ENCODE measurements around the gene SYCP3. TPM values are rescaled to one million over a fixed set of nuclear protein-coding genes. Genes with fewer than 3 reads are reported as not detected.

SYCP3 gene
- total and polyA plus RNA-seq, 12 donors = 0.07 to 0.22 (median 0.18) TPM; not detected in 9

GRCh38 chr12:101749657-101750056 lies 10.4 kb upstream of the SYCP3 start:
- intact Hi-C loops (cut with DNase I) = loop anchor here in 4 of 10 donors (10.0 kb wide), 4 partner anchors 75 to 335 kb away; no protein-coding TSS in a partner anchor
- DNase-seq (no peak), ATAC-seq (peak in 2 of 8 donors; percentile 22 to 41)
- Histone ChIP-seq H3K4me3 (no peak overlapping the region), H3K36me3 (peaks cover 0 to 100% (median 45%) of the 10 kb centered on the region in 9 donors), H3K27me3 (no peaks in the 10 kb centered on the region), H3K4me1 (no peaks in the 10 kb centered on the region), H3K27ac (no peak overlapping the region), H3K9me3 (no peaks in the 10 kb centered on the region)
- no peak for TF ChIP-seq CTCF (IDR thresholded peaks at IDR 0.05)
- WGBS, 2 donors = 86 to 87% methylated on average over 4 of the region's 4 CpGs

DNA sequence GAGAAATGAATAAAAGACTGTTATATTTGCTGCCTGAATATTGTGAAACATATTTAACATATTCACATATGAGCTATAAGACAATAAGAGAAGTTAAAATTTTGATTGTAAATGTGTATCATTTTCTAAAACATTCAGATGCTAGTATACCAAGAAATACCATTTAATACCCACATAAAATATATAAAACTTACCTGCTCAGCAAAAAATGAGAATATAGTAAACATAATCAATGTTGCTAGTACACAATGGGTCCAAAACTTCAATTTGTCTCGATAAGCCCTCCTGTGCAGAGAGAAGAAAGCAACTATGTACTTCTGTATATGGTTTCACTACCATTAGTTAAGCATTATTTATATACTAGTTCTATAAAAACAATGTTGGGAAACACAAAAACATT lies 9.6 kb upstream of the SYCP3 start:
- H3K27me3 ChIP-seq = no peaks in the 10 kb centered on the region
- no peak overlapping the region for H3K4me3 ChIP-seq
- no peak for TF ChIP-seq CTCF (IDR thresholded peaks at IDR 0.05)
- intact Hi-C loops (cut with DNase I) = loop anchor here in 1 of 10 donors (10.0 kb wide), 1 partner anchor 334 kb away; no protein-coding TSS in a partner anchor
- no peaks in the 10 kb centered on the region for H3K9me3 ChIP-seq
- ATAC-seq (no peak), DNase-seq (no peak)
- peaks cover 0 to 100% (median 47%) of the 10 kb centered on the region in 9 donors for H3K36me3 ChIP-seq
- WGBS, 2 donors = 95 to 97% methylated on average over 1 of the region's 1 CpG
- no peak overlapping the region for H3K27ac ChIP-seq
- peaks cover 0 to 2% (median 0%) of the 10 kb centered on the region in 9 donors for H3K4me1 ChIP-seq

GRCh38 chr12:101747697-101748096 lies 8.4 kb upstream of the SYCP3 start:
- peaks cover 0 to 100% (median 43%) of the 10 kb centered on the region in 9 donors for H3K36me3 ChIP-seq
- 83 to 88% methylated on average over 1 of the region's 1 CpG for WGBS, 2 donors
- no peak for TF ChIP-seq CTCF (IDR thresholded peaks at IDR 0.05)
- ATAC-seq (peak in 1 of 8 donors; percentile 46), DNase-seq (no peak)
- no peak overlapping the region for H3K4me3 ChIP-seq
- H3K27ac ChIP-seq = no peak overlapping the region
- H3K27me3 ChIP-seq = no peaks in the 10 kb centered on the region
- H3K4me1 ChIP-seq = peaks cover 0 to 2% (median 0%) of the 10 kb centered on the region in 9 donors
- intact Hi-C loops (cut with DNase I) = loop anchor here in 1 of 10 donors (10.0 kb wide), 1 partner anchor 333 kb away; no protein-coding TSS in a partner anchor
- no peaks in the 10 kb centered on the region for H3K9me3 ChIP-seq

DNA sequence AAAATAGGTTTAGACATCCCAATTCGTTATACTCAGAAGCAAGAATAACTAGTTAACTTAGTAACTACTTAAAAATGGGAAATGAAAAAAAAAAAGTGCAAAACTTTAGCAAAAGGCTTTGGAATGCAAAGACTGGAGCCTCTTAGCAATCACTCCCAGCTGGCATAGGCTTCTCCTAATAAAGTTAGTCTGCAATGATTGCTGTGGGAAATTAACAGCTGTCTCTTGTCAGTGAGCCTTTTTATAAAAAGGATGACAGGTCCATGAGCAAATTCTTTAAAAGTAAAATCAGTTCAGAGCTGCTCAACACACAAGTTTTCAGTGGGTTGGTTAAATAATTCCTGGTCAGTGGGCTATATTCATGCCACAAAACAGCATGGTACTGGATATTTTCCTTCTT lies 7.4 kb upstream of the SYCP3 start:
- Histone ChIP-seq H3K9me3 (no peaks in the 10 kb centered on the region), H3K4me1 (peaks cover 0 to 2% (median 0%) of the 10 kb centered on the region in 9 donors), H3K27ac (no peak overlapping the region), H3K4me3 (no peak overlapping the region), H3K36me3 (peaks cover 0 to 100% (median 43%) of the 10 kb centered on the region in 9 donors), H3K27me3 (no peaks in the 10 kb centered on the region)
- DNase-seq (no peak), ATAC-seq (no peak)
- intact Hi-C loops (cut with DNase I) = loop anchor here in 1 of 10 donors (10.0 kb wide), 1 partner anchor 332 kb away; no protein-coding TSS in a partner anchor
- WGBS, 2 donors = 75% methylated on average over 1 of the region's 1 CpG
- TF ChIP-seq CTCF (IDR thresholded peaks at IDR 0.05) = no peak
